HG02943 (cell line): Measurements from ENCODE around the gene MPI.
"Not testable (repeated sequence)": the region's sequence is repeated elsewhere in the genome, so short reads cannot be mapped to it uniquely, and the experiment has no call there.

ENCODE experiments used
- ATAC-seq: cut with Tn5 transposase; IDR thresholded peaks from one replicate; pipeline ENCODE4 v1.9.1; 2021; ENCODE audit warnings: mild to moderate bottlenecking, low read depth, moderate library complexity; ENCODE audit not compliant: unreplicated experiment

Gene MPI

GRCh38 chr15:74889390-74889882, 406 bp upstream of the MPI start:
- ATAC-seq: peak; percentile 23

GRCh38 chr15:74890665-74890960, 771 bp downstream of the MPI start:
- ATAC-seq: no peak

- no peak for ATAC-seq
Measured at GRCh38 chr15:74891469-74891868, 1.6 kb downstream of the MPI start.

- ATAC-seq: no peak
Measured at GRCh38 chr15:74892313-74892712, 2.5 kb downstream of the MPI start.

- ATAC-seq: no peak
Measured at GRCh38 chr15:74892931-74893330, 3.1 kb downstream of the MPI start.

GRCh38 chr15:74893627-74894026, 3.8 kb downstream of the MPI start:
- ATAC-seq: no peak

GRCh38 chr15:74894383-74894782, 4.5 kb downstream of the MPI start:
- not testable (repeated sequence) for ATAC-seq

GRCh38 chr15:74895830-74896229, 6.0 kb downstream of the MPI start:
- no peak for ATAC-seq

GRCh38 chr15:74896316-74896715, 6.5 kb downstream of the MPI start:
- ATAC-seq: no peak

- no peak for ATAC-seq
Measured at GRCh38 chr15:74897300-74897701, 7.5 kb downstream of the MPI start.

- no peak for ATAC-seq
Measured at GRCh38 chr15:74901612-74902063, 11.8 kb downstream of the MPI start.

- no peak for ATAC-seq
Measured at GRCh38 chr15:74902295-74903075, 12.6 kb downstream of the MPI start.

GRCh38 chr15:74903676-74904075, 13.8 kb downstream of the MPI start:
- no peak for ATAC-seq

- ATAC-seq: no peak
Measured at GRCh38 chr15:74904190-74904805, 14.5 kb downstream of the MPI start.

GRCh38 chr15:74906067-74906449, 16.2 kb downstream of the MPI start:
- no peak for ATAC-seq

- peak; percentile 82 for ATAC-seq
Measured at GRCh38 chr15:74906450-74907162, 16.8 kb downstream of the MPI start, which contains the start of gene FAM219B. FAM219B (minus strand) TSS chr15:74906851; CDS start chr15:74906800, 51 bp downstream.

GRCh38 chr15:74907163-74907870, 17.5 kb downstream of the MPI start:
- no peak for ATAC-seq

GRCh38 chr15:74908635-74909034, 18.8 kb downstream of the MPI start:
- no peak for ATAC-seq

- ATAC-seq: no peak
Measured at GRCh38 chr15:74913041-74913440, 23.2 kb downstream of the MPI start.

- ATAC-seq: not testable (repeated sequence)
Measured at GRCh38 chr15:74913799-74914198, 24.0 kb downstream of the MPI start.

GRCh38 chr15:74917676-74918075, 27.8 kb downstream of the MPI start:
- no peak for ATAC-seq
